GM12892 (cell line): ENCODE results near the gene PNMA3.

Source experiments
- POLR2A ChIP-seq: IDR thresholded peaks from 2 replicates; pipeline ENCODE4 v1.6.1; 2011; ENCODE audit warnings: low read depth, low read length, control low read depth
- POLR2AphosphoS5 ChIP-seq: IDR thresholded peaks from 2 replicates; pipeline ENCODE4 v1.6.1; 2011; ENCODE audit warnings: low read depth, low read length, control low read depth

DNA sequence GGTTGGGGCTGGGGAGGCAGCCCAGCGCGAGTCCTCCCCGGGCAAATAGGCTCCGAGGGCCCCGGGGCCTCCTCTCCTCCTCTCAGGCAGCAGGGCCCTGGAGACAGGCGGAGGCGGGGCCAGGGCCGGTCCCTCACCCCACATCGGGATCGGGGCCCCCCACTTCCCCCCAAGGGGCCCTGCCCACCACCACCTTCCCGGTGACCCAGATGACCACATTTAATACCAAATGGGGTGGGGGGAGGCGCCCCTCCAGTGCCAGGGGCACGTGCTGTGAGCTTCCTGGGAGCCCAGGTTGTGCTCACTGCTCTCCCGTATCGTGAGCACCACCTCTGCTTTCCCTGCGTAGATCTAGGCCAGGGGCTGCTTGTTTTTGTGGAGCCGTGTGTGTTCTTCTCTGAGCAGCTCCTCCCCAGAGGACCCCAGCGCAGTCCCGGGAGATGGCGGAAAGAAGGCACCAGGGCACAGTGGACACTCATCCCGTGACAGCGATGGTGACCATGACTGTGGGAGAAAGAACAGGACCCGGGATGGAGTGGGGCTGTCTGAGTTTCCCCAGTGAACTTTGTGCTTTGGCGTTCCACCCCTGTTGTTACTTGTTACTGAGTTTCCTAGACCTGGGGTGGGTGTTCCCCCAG, 18.1 kb downstream of the PNMA3 start:
- no peak for TF ChIP-seq POLR2AphosphoS5
- TF ChIP-seq POLR2A: no peak
